ENCODE results near the gene TMEM86B. TPM values are rescaled to one million over a fixed set of nuclear protein-coding genes. Genes with fewer than 3 reads are reported as not detected.

Gene TMEM86B
- total RNA-seq, 2 experiments from 2014 or later, result 5.8 to 6.2 TPM

DNA sequence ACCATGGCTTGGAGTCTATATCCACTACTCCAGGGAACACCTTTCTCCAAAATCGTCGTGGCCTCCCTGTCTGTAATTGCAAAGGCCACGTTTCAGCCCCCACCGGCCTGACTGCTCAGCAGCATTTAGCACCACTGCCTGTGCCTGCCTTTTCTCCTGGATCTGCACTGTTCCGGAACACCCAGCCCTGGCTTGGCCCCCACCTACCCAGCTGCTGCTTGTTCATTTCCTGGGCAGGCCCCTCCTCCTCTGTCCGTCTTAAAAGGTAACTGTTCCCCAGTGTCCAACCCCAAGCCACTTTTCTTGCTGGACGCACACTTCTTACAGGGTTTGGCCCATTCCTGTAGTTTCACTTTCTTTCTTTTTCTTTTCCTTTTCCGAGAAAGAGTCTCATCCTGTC is 39.9 kb downstream of the TMEM86B start:
- ATAC-seq (no peak), DNase-seq (no peak)
- Mint-ChIP-seq H3K4me3 (no peak overlapping the region), H3K27ac (no peak overlapping the region), H3K4me1 (ENCODE audit: low read depth) (no peaks in the 10 kb centered on the region), H3K9me3 (no peaks in the 10 kb centered on the region), H3K27me3 (peaks cover 6% of the 10 kb centered on the region), H3K36me3 (ENCODE audit: low read depth) (no peaks in the 10 kb centered on the region)
- intact Hi-C loops (cut with micrococcal nuclease), result no loop called here
- CTCF ChIA-PET, result interaction anchor here (1.4 kb wide), 1 partner anchor 29 kb away, joined by 3 read pairs; no protein-coding TSS in a partner anchor
- POLR2A ChIA-PET, result no interaction called here
- TF ChIP-seq, protein P1, sequence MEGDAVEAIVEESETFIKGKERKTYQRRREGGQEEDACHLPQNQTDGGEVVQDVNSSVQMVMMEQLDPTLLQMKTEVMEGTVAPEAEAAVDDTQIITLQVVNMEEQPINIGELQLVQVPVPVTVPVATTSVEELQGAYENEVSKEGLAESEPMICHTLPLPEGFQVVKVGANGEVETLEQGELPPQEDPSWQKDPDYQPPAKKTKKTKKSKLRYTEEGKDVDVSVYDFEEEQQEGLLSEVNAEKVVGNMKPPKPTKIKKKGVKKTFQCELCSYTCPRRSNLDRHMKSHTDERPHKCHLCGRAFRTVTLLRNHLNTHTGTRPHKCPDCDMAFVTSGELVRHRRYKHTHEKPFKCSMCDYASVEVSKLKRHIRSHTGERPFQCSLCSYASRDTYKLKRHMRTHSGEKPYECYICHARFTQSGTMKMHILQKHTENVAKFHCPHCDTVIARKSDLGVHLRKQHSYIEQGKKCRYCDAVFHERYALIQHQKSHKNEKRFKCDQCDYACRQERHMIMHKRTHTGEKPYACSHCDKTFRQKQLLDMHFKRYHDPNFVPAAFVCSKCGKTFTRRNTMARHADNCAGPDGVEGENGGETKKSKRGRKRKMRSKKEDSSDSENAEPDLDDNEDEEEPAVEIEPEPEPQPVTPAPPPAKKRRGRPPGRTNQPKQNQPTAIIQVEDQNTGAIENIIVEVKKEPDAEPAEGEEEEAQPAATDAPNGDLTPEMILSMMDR (IDR thresholded peaks at IDR 0.05), result no peak

DNA sequence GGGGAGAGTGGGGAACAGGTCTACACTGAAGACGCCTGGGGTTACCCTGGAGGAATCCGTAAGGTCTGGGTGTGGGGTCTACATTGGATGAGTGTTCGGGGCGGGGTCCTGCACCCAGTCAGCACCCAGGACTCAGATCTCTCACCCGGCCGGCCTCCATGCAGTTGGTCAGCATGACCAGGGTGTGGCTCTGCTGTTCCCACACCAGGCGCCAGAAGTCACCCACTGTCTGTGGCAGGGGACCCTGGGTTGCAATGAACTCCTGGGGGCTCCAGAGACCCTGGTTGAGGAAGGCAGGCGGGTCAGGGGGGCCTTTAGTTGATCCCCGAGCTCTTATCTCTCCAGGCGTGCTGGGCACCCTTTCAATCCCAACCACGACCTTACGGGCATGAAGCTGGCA is 42.5 kb downstream of the TMEM86B start:
- POLR2A ChIA-PET, result no interaction called here
- ATAC-seq (no peak), DNase-seq (no peak)
- intact Hi-C loops (cut with micrococcal nuclease), result no loop called here
- H3K27me3 Mint-ChIP-seq, result peaks cover 20% of the 10 kb centered on the region
- no peaks in the 10 kb centered on the region for H3K36me3 Mint-ChIP-seq (ENCODE audit: low read depth)
- H3K4me3 Mint-ChIP-seq, result no peak overlapping the region
- no peaks in the 10 kb centered on the region for H3K9me3 Mint-ChIP-seq
- CTCF ChIA-PET, result no interaction called here
- TF ChIP-seq, protein P1 (IDR thresholded peaks at IDR 0.05), result no peak
- H3K4me1 Mint-ChIP-seq (ENCODE audit: low read depth), result no peaks in the 10 kb centered on the region
- H3K27ac Mint-ChIP-seq, result no peak overlapping the region

DNA sequence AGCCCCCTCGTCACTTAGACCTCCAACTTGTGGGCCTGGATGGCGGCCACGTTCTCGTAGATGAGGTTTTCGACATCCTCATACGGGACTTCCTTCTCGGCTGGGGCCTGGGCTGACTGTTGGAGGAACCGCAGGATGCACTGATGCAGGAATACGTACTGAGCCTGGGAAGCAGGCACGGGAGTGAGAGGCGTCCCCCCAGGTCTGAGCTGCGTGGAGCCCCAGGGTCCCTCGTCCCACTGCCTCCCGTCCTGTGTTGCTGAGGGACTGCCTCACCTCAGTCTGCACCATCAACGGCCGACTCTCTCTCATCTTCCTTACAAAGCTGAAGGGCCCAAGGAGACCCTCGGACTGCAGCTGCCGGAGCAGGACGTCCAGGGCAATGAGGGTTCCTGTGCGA is 46.8 kb downstream of the TMEM86B start:
- H3K4me1 Mint-ChIP-seq (ENCODE audit: low read depth), result peaks cover 16% of the 10 kb centered on the region
- DNase-seq, result no peak
- H3K4me3 Mint-ChIP-seq, result no peak overlapping the region
- ATAC-seq, result no peak
- POLR2A ChIA-PET, result no interaction called here
- CTCF ChIA-PET, result interaction anchor here (1.1 kb wide), 1 partner anchor 22 kb away, joined by 3 read pairs; no protein-coding TSS in a partner anchor
- no peak overlapping the region for H3K27ac Mint-ChIP-seq
- H3K27me3 Mint-ChIP-seq, result peaks cover 49% of the 10 kb centered on the region
- no peaks in the 10 kb centered on the region for H3K36me3 Mint-ChIP-seq (ENCODE audit: low read depth)
- TF ChIP-seq, protein P1 (IDR thresholded peaks at IDR 0.05), result no peak
- no peaks in the 10 kb centered on the region for H3K9me3 Mint-ChIP-seq
- intact Hi-C loops (cut with micrococcal nuclease), result no loop called here

DNA sequence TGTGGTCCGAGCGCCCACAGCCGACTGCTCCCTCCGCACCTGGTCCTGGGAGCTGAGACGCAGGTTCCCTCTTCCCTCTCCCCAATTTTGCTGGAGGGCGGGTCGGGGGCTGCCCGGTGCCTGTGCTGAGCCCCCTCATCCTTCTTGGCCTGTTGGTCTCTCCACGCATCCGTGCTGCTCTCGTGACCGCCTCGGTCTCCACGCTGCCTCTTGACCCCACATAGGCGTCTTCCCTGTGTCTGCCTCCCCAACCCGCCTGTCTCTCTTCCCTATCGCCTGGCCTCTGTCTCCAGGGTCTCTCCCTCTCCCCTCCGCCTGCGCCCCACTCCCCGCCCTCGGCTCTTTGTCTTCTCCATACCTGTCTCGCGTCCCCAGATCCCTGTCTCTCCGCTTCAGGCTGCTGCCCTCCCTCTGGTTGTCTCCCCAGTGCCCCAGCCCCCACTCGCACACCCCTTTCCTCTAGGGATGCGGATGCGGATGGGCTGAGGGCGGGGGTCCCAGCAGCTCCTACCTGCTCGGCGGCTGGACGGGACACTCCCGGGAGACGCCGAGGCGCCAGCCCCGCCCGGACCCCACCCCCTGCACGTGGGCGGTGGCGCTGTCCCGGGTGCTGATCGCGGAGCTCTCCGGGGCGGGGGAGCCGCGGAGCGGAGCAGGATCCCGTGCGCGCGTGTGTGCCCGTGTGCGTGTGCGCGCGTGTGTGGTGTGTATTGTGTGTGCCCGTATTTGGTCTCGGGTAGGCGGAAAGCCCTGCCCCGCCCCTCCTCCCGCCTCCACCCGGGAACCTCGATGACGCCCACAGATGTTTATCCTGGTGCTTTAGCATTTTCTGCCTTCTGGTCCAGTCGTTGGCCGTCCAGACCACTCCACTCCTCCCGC is 48.7 kb downstream of the TMEM86B start, which contains the start of gene SYT5:
Gene SYT5, minus strand, starts transcription at position 684 of the 879 bp plus-strand sequence. CDS start 1,248 bp downstream, outside the sequence.
- intact Hi-C loops (cut with micrococcal nuclease), result no loop called here
- Mint-ChIP-seq H3K36me3 (ENCODE audit: low read depth) (no peaks in the 10 kb centered on the region), H3K27ac (no peak within 1 kb of the TSS), H3K9me3 (no peaks in the 10 kb centered on the region), H3K4me1 (ENCODE audit: low read depth) (peaks cover 16% of the 10 kb centered on the region), H3K4me3 (peak within 1 kb of the TSS; percentile 64), H3K27me3 (peaks cover 60% of the 10 kb centered on the region)
- ATAC-seq (peak; percentile 57), DNase-seq (peak; percentile 62)
- TF ChIP-seq, protein P1 (IDR thresholded peaks at IDR 0.05), result no peak
- CTCF ChIA-PET, result interaction anchor here (1.2 kb wide), 1 partner anchor 19 kb away, joined by 3 read pairs; no protein-coding TSS in a partner anchor
- POLR2A ChIA-PET, result interaction anchor here (1.1 to 1.4 kb wide), 2 partner anchors 17 to 227 kb away, joined by 3 read pairs; no protein-coding TSS in a partner anchor
